HCT116 (cell line): ENCODE results near the gene GAD1. TPM values are rescaled to one million over a fixed set of nuclear protein-coding genes. Genes with fewer than 3 reads are reported as not detected.

Source experiments
- ATAC-seq: fragments of 200-7000 bp; cut with Tn5 transposase; 2 replicates; pipeline ENCODE4 v1.9.1; 2020; ENCODE audit warnings: mild to moderate bottlenecking, moderate library complexity
- BruUV-seq: library from RNA; stranded (reverse); fragments of 400-500 nt; replicated peaks from 2 replicates; lab custom pipeline; 2021; lab: Mats Ljungman, UMichigan
- CTCF ChIA-PET: fragments of 300-600 bp; sonication (Branson Sonifier 250); formaldehyde crosslinking; loops from one replicate; lab custom pipeline; 2021; ENCODE audit warnings: antibody characterized with exemption; lab: Charles Lee
- POLR2A ChIA-PET: fragments of 300-600, 350-600 bp; sonication (Branson Sonifier 250); formaldehyde crosslinking; loops from one replicate; lab custom pipeline; 2021; ENCODE audit warnings: antibody characterized with exemption; lab: Charles Lee
- RAD21 ChIA-PET, 2 experiments: fragments of 300-600 bp; sonication (Branson Sonifier 250); formaldehyde crosslinking; loops; one replicate each; lab custom pipeline; 2023; ENCODE audit warnings: low total read pairs in 2 of 2; ENCODE audit not compliant: uncharacterized antibody in 2 of 2, unreplicated experiment in 2 of 2, low non-redundant PET in 1 of 2; lab: Charles Lee
- DNase-seq: peaks from one replicate; pipeline ENCODE4 v3.0.0-alpha.2; 2010; ENCODE audit warnings: low read depth, low spot score
- H2AFZ ChIP-seq: fragments of 200-600 bp; shearing (Covaris generic), sonication (generic); 2 replicates; pipeline ENCODE4 v1.6.1; 2017; ENCODE audit warnings: low read depth, mixed run types, mixed read lengths, antibody characterized with exemption, low read length; ENCODE audit not compliant: poor library complexity, severe bottlenecking
- H3K27ac ChIP-seq: 2 replicates; pipeline ENCODE4 v1.5.1; 2012; ENCODE audit warnings: low read depth, low read length
- H3K27me3 ChIP-seq: fragments of 200-600 bp; sonication (generic); 2 replicates; pipeline ENCODE4 v1.6.1; 2016; ENCODE audit warnings: mixed run types, low read length, mixed read lengths; ENCODE audit not compliant: insufficient read depth
- H3K36me3 ChIP-seq, 2 experiments: fragments of 200-500 bp in 1 of 2; fragments of 200-600 bp in 1 of 2; sonication (Bioruptor generic) in 1 of 2; sonication (generic) in 1 of 2; 2 replicates each; pipeline versions ENCODE4 v1.5.1 to v1.6.1; 2014 to 2016; ENCODE audit warnings: low read length in 2 of 2, inconsistent platforms in 1 of 2, mixed read lengths in 1 of 2, mixed run types in 1 of 2; ENCODE audit not compliant: insufficient read depth in 2 of 2, control insufficient read depth in 1 of 2
- H3K4me1 ChIP-seq, 2 experiments: fragments of 200-600 bp in 1 of 2; sonication (generic) in 1 of 2; 2 replicates each; pipeline versions ENCODE4 v1.5.1 to v1.6.1; 2012 to 2017; ENCODE audit warnings: low read length in 2 of 2, inconsistent platforms in 1 of 2, mild to moderate bottlenecking in 1 of 2, mixed read lengths in 1 of 2, mixed run types in 1 of 2, moderate library complexity in 1 of 2; ENCODE audit not compliant: insufficient read depth in 2 of 2, control insufficient read depth in 1 of 2
- H3K4me2 ChIP-seq: fragments of 200-600 bp; sonication (generic); 2 replicates; pipeline ENCODE4 v1.6.1; 2017; ENCODE audit warnings: mixed run types, low read length, mixed read lengths
- H3K4me3 ChIP-seq, 2 experiments: fragments of 200-600 bp in 1 of 2; sonication (generic) in 1 of 2; replicated peaks in 1 of 2; 2 replicates each; pipeline ENCODE4 v1.5.1; 2011 to 2016; ENCODE audit warnings: low read length in 2 of 2, control low read depth in 1 of 2, low read depth in 1 of 2, mild to moderate bottlenecking in 1 of 2, mixed read lengths in 1 of 2, mixed run types in 1 of 2
- H3K79me2 ChIP-seq: fragments of 200-600 bp; sonication (generic); 2 replicates; pipeline ENCODE4 v1.6.1; 2017; ENCODE audit warnings: mild to moderate bottlenecking, mixed run types, low read length, moderate library complexity, mixed read lengths; ENCODE audit not compliant: insufficient read depth
- H3K9ac ChIP-seq: fragments of 200-600 bp; sonication (generic); 2 replicates; pipeline ENCODE4 v1.6.1; 2016; ENCODE audit warnings: low read length, mixed read lengths
- H3K9me2 ChIP-seq: fragments of 200-600 bp; sonication (generic), shearing (Covaris generic); 2 replicates; pipeline ENCODE4 v1.6.1; 2017; ENCODE audit warnings: mixed run types, mild to moderate bottlenecking, moderate library complexity; ENCODE audit not compliant: insufficient read depth
- H3K9me3 ChIP-seq, 2 experiments: fragments of 200-500 bp in 1 of 2; fragments of 200-600 bp in 1 of 2; sonication (Bioruptor generic) in 1 of 2; sonication (generic) in 1 of 2; 2 replicates each; pipeline ENCODE4 v1.6.1; 2014 to 2017; ENCODE audit warnings: low read length in 2 of 2, mixed read lengths in 2 of 2, inconsistent platforms in 1 of 2, low read depth in 1 of 2, mild to moderate bottlenecking in 1 of 2, mixed run types in 1 of 2, moderate library complexity in 1 of 2; ENCODE audit not compliant: control insufficient read depth in 1 of 2, insufficient read depth in 1 of 2
- H4K20me1 ChIP-seq: fragments of 200-600 bp; sonication (generic), shearing (Covaris generic); 2 replicates; pipeline ENCODE4 v1.6.1; 2017; ENCODE audit warnings: mixed run types, mild to moderate bottlenecking, moderate library complexity; ENCODE audit not compliant: insufficient read depth
- ATF3 ChIP-seq: IDR thresholded peaks from 2 replicates; pipeline ENCODE4 v1.6.1; 2012
- CBX3 ChIP-seq: IDR thresholded peaks from 2 replicates; pipeline ENCODE4 v1.6.1; 2012; ENCODE audit warnings: low read depth
- CEBPB ChIP-seq: IDR thresholded peaks from 2 replicates; pipeline ENCODE4 v1.6.1; 2012; ENCODE audit warnings: low read depth
- CTCF ChIP-seq, 3 experiments: fragments of 200-600 bp in 1 of 3; sonication (generic) in 1 of 3; IDR thresholded peaks in 2 of 3; conservative IDR thresholded peaks in 1 of 3; 2 replicates each; pipeline ENCODE4 v1.5.1; 2012 to 2017; ENCODE audit warnings: low read depth in 2 of 3, low read length in 2 of 3, antibody characterized with exemption in 1 of 3, borderline replicate concordance in 1 of 3, control low read depth in 1 of 3, mild to moderate bottlenecking in 1 of 3, mixed read lengths in 1 of 3, mixed run types in 1 of 3, moderate library complexity in 1 of 3; ENCODE audit not compliant: insufficient read depth in 1 of 3
- EGR1 ChIP-seq: IDR thresholded peaks from 2 replicates; pipeline ENCODE4 v1.6.1; 2012; ENCODE audit warnings: low read depth
- ELF1 ChIP-seq: IDR thresholded peaks from 2 replicates; pipeline ENCODE4 v1.6.1; 2012; ENCODE audit warnings: low read depth, borderline replicate concordance
- EZH2 ChIP-seq: fragments of 200-600 bp; sonication (generic); IDR thresholded peaks from 2 replicates; pipeline ENCODE4 v1.6.1; 2017; ENCODE audit warnings: antibody characterized with exemption, mixed run types
- EZH2phosphoT487 ChIP-seq: fragments of 200-600 bp; IDR thresholded peaks from 2 replicates; pipeline ENCODE4 v1.6.1; 2018; ENCODE audit warnings: antibody characterized with exemption, borderline replicate concordance
- FOSL1 ChIP-seq: IDR thresholded peaks from 2 replicates; pipeline ENCODE4 v1.6.1; 2012; ENCODE audit warnings: low read depth
- JUND ChIP-seq: IDR thresholded peaks from 2 replicates; pipeline ENCODE4 v1.6.1; 2012
- MAX ChIP-seq: IDR thresholded peaks from 2 replicates; pipeline ENCODE4 v1.6.1; 2012
- POLR2AphosphoS5 ChIP-seq: IDR thresholded peaks from 2 replicates; pipeline ENCODE4 v1.6.1; 2011; ENCODE audit warnings: mild to moderate bottlenecking, low read depth, low read length, moderate library complexity
- RAD21 ChIP-seq: IDR thresholded peaks from 2 replicates; pipeline ENCODE4 v1.6.1; 2012; ENCODE audit warnings: low read depth, mild to moderate bottlenecking
- REST ChIP-seq: IDR thresholded peaks from 2 replicates; pipeline ENCODE4 v1.6.1; 2012; ENCODE audit warnings: low read depth
- SIN3A ChIP-seq: IDR thresholded peaks from 2 replicates; pipeline ENCODE4 v1.6.1; 2012; ENCODE audit warnings: low read depth
- SP1 ChIP-seq: IDR thresholded peaks from 2 replicates; pipeline ENCODE4 v1.6.1; 2012; ENCODE audit warnings: low read depth
- TCF7L2 ChIP-seq: IDR thresholded peaks from 2 replicates; pipeline ENCODE4 v1.7.0; 2011; ENCODE audit warnings: borderline replicate concordance, inconsistent platforms; ENCODE audit not compliant: insufficient read depth, insufficient read length; ENCODE audit errors: extremely low read depth
- YY1 ChIP-seq: IDR thresholded peaks from 2 replicates; pipeline ENCODE4 v1.6.1; 2011; ENCODE audit warnings: low read length, low read depth, moderate library complexity, mild to moderate bottlenecking; ENCODE audit not compliant: insufficient replicate concordance; ENCODE audit errors: extremely low read depth
- ZBTB33 ChIP-seq: IDR thresholded peaks from 2 replicates; pipeline ENCODE4 v1.6.1; 2011; ENCODE audit warnings: mild to moderate bottlenecking, low read length, moderate library complexity; ENCODE audit not compliant: insufficient replicate concordance; ENCODE audit errors: extremely low read depth
- ZFX ChIP-seq: fragments of 450-650 bp; IDR thresholded peaks from 2 replicates; pipeline ENCODE4 v1.6.1; 2017
- intact Hi-C: fragments of 100-400 bp; cut with micrococcal nuclease; formaldehyde crosslinking; loops from 2 replicates; pipeline ENCODE4 v1.10.0; 2022
- total RNA-seq: library from RNA; stranded (reverse); gene quantifications from one replicate; pipeline ENCODE4 v1.2.1, GENCODE V29; 2021; ENCODE audit not compliant: unreplicated experiment

GAD1 gene
- total RNA-seq, 1 experiment from 2014 or later: 11.0 TPM

GRCh38 chr2:170806548-170806947 is 10.1 kb upstream of the GAD1 start:
- CTCF ChIA-PET: interaction anchor here (0.9 kb wide), 1 partner anchor 10 kb away, joined by 3 read pairs; the partner anchor contains the start of gene GAD1
- H3K4me2 ChIP-seq: no peak overlapping the region
- H3K27ac ChIP-seq: no peak overlapping the region
- H3K9me2 ChIP-seq: no peaks in the 10 kb centered on the region
- H4K20me1 ChIP-seq: no peaks in the 10 kb centered on the region
- H3K9ac ChIP-seq: no peak overlapping the region
- no peak overlapping the region for H2AFZ ChIP-seq
- H3K36me3 ChIP-seq: no peaks in the 10 kb centered on the region
- H3K4me3 ChIP-seq: no peak overlapping the region
- intact Hi-C loops: loop anchor here (10.0 kb wide), 1 partner anchor 152 kb away; no protein-coding TSS in a partner anchor
- RAD21 ChIA-PET: no interaction called here
- BruUV-seq: no TSS peak
- H3K79me2 ChIP-seq: no peaks in the 10 kb centered on the region
- H3K4me1 ChIP-seq: no peaks in the 10 kb centered on the region
- H3K9me3 ChIP-seq: no peaks in the 10 kb centered on the region
- TF ChIP-seq ZFX (no peak), TCF7L2 (no peak), EGR1 (no peak), ZBTB33 (no peak), JUND (no peak), CTCF (IDR thresholded peaks at IDR 0.05 in 2 of 3, conservative IDR thresholded peaks at IDR 0.05 in 1 of 3; ENCODE audit: borderline replicate concordance in 1 of 3, insufficient read depth in 1 of 3, low read depth in 2 of 3, low read length in 2 of 3) (no peak), EZH2 (no peak), FOSL1 (no peak), ELF1 (no peak), ATF3 (no peak), SIN3A (no peak), CEBPB (no peak), REST (no peak), YY1 (no peak), RAD21 (no peak), POLR2AphosphoS5 (no peak), EZH2phosphoT487 (no peak), SP1 (no peak), CBX3 (no peak), MAX (no peak)
- no peaks in the 10 kb centered on the region; the same call in 1 of the 2 replicates for H3K27me3 ChIP-seq
- POLR2A ChIA-PET: no interaction called here
- ATAC-seq (no peak), DNase-seq (no peak)
